Adrenal gland (tissue), 5 donors: Measurements from ENCODE around the gene IMMT.

Experiments
- POLR2A ChIP-seq, 2 donors: fragments of 450-650 bp; IDR thresholded peaks; one replicate each; pipeline ENCODE4 v1.6.1; 2017; ENCODE audit warnings: antibody characterized with exemption in 2 of 2, mild to moderate bottlenecking in 2 of 2, moderate library complexity in 1 of 2
- TF ChIP-seq, protein P1 (sequence below), 6 experiments: fragments of 450-650 bp in 4 of 6; fragments of 200-600 bp in 2 of 6; sonication (generic) in 1 of 6; IDR thresholded peaks; 1 replicate in 5 of 6; 2 replicates in 1 of 6; pipeline versions ENCODE4 v1.5.1 to v1.8.0; 2016 to 2021; ENCODE audit warnings: antibody characterized with exemption in 6 of 6, mild to moderate bottlenecking in 2 of 6, moderate library complexity in 1 of 6
- donor health status: DM: no; HTN: no; CAD: no.

DNA sequence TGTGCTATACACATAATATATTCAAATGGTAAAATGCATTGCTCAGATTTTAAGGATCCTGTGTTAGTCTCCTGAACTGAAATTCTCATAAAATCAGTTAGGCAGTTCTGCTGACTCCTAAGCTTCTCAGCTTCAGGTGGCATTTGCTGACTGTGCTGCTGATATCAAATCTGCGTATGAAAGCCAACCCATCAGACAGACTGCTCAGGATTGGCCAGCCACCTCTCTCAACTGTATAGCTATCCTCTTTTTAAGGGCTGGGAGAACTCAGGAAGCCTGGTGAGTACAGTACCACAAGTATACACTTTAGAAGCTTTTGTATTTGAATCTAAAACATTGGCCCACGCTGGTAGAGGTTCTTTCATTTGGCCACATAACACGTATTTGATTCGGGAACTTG, 60.6 kb downstream of the IMMT start:
- TF ChIP-seq, protein P1, sequence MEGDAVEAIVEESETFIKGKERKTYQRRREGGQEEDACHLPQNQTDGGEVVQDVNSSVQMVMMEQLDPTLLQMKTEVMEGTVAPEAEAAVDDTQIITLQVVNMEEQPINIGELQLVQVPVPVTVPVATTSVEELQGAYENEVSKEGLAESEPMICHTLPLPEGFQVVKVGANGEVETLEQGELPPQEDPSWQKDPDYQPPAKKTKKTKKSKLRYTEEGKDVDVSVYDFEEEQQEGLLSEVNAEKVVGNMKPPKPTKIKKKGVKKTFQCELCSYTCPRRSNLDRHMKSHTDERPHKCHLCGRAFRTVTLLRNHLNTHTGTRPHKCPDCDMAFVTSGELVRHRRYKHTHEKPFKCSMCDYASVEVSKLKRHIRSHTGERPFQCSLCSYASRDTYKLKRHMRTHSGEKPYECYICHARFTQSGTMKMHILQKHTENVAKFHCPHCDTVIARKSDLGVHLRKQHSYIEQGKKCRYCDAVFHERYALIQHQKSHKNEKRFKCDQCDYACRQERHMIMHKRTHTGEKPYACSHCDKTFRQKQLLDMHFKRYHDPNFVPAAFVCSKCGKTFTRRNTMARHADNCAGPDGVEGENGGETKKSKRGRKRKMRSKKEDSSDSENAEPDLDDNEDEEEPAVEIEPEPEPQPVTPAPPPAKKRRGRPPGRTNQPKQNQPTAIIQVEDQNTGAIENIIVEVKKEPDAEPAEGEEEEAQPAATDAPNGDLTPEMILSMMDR (IDR thresholded peaks at IDR 0.05), result no peak
- TF ChIP-seq POLR2A (IDR thresholded peaks at IDR 0.05), result no peak
